Kidney (tissue), 14 donors: ENCODE data around the gene ROR1. TPM values are rescaled to one million over a fixed set of nuclear protein-coding genes. Genes with fewer than 3 reads are reported as not detected.

Experiments used
- DNase-seq, 5 donors: peaks; one replicate each; pipeline ENCODE4 v3.0.0-alpha.2; 2013 to 2020
- FAIRE-seq: peaks from 2 replicates; lab custom pipeline; 2012; peaks lifted over from hg19 to GRCh38; lab: Jason Lieb, UNC
- H3K27ac ChIP-seq, 2 donors: one replicate each; pipeline ENCODE4 v1.7.0; 2013; ENCODE audit warnings: low read depth in 2 of 2, low read length in 2 of 2, inconsistent platforms in 1 of 2
- H3K27me3 ChIP-seq: one replicate; pipeline ENCODE4 v1.7.1; 2013; ENCODE audit warnings: low read length, inconsistent platforms; ENCODE audit not compliant: control insufficient read depth, insufficient read depth
- H3K36me3 ChIP-seq, 3 donors: one replicate each; pipeline versions ENCODE4 v1.7.0 to v1.7.1; 2013; ENCODE audit warnings: low read length in 3 of 3, control low read depth in 1 of 3, inconsistent platforms in 1 of 3; ENCODE audit not compliant: insufficient read depth in 3 of 3, control insufficient read depth in 2 of 3
- H3K4me1 ChIP-seq, 3 donors: one replicate each; pipeline versions ENCODE4 v1.7.0 to v1.7.1; 2013; ENCODE audit warnings: low read length in 3 of 3, inconsistent platforms in 1 of 3, low read depth in 1 of 3; ENCODE audit not compliant: control insufficient read depth in 2 of 3, insufficient read depth in 2 of 3
- H3K4me3 ChIP-seq, 3 donors: one replicate each; pipeline versions ENCODE4 v1.7.0 to v1.8.1; 2013; ENCODE audit warnings: low read length in 3 of 3, control low read depth in 1 of 3, inconsistent platforms in 1 of 3
- H3K9ac ChIP-seq, 3 donors: one replicate each; pipeline versions ENCODE4 v1.7.0 to v1.7.1; 2013; ENCODE audit warnings: low read length in 3 of 3, control low read depth in 1 of 3, inconsistent platforms in 1 of 3
- H3K9me3 ChIP-seq, 3 donors: one replicate each; pipeline versions ENCODE4 v1.7.0 to v1.7.1; 2013; ENCODE audit warnings: low read length in 3 of 3, control low read depth in 1 of 3, inconsistent platforms in 1 of 3; ENCODE audit not compliant: control insufficient read depth in 2 of 3, insufficient read depth in 1 of 3
- intact Hi-C: fragments of 100-400 bp; cut with DNase I; formaldehyde crosslinking; loops from one replicate; pipeline ENCODE4 v1.11.1; 2022
- polyA plus RNA-seq: library from polyadenylated mRNA; stranded (reverse); fragments of 350-450 nt; fragmentation: Illumina TruSeq; extraction: RNeasy Lipid Tissue Mini Kit (QIAGEN cat#74804); gene quantifications from one replicate; pipeline ENCODE4 v1.2.3, GENCODE V29; 2014; ENCODE audit warnings: low read depth, low replicate concordance; ENCODE audit not compliant: insufficient read depth
- total RNA-seq: library from RNA; stranded (reverse); fragmentation: NEBNext Ultra II Directional; extraction: Animal tissue kit (Norgen Biotek cat#: 25700); gene quantifications from one replicate; pipeline ENCODE4 v1.2.1, GENCODE V29; 2021
- TF ChIP-seq, protein P1 (sequence below): IDR thresholded peaks from 3 replicates; pipeline ENCODE4 v1.5.1; 2012; ENCODE audit warnings: mild to moderate bottlenecking, moderate library complexity, borderline replicate concordance; ENCODE audit not compliant: insufficient read depth; ENCODE audit errors: extremely low read depth
- donor health status: control.
- donor health status: control.
- donor health status: control.
- donor health status: control.
- donor health status: control.
- donor health status: DM: yes; HTN: yes; CAD: no.
- donor health status: Normal renal cell carcinoma (clear cell type).

The ROR1 gene
- total and polyA plus RNA-seq, 2 donors from 2014 or later, result 0.77 to 8.0 TPM

DNA sequence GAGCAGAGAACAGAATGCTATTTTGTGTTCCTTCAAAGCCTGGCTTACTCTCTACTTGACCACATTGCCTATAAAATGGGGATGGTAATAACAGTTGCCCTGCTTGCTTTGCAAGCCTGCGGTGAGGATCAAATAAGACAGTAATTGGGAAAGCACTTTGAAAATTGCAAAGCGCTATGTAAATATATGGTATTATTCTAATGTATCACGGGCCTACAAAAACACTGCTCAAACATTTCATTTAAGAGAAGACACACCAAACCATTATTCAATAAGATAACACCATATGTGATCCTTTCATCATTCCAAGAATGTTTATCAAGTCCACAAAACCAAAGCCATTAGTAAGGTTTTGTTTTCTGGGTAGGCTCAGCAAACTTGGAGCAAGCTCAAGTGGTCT lies 208.4 kb downstream of the ROR1 start:
- FAIRE-seq, result no peak
- no peaks in the 10 kb centered on the region for H3K36me3 ChIP-seq
- no peak overlapping the region for H3K27ac ChIP-seq
- no peak for DNase-seq
- H3K27me3 ChIP-seq, result no peaks in the 10 kb centered on the region
- H3K9me3 ChIP-seq, result no peaks in the 10 kb centered on the region
- no peak overlapping the region for H3K9ac ChIP-seq
- H3K4me1 ChIP-seq, result peaks cover 0 to 12% (median 4%) of the 10 kb centered on the region in 3 donors
- intact Hi-C loops, result no loop called here
- H3K4me3 ChIP-seq, result no peak overlapping the region
- TF ChIP-seq, protein P1, sequence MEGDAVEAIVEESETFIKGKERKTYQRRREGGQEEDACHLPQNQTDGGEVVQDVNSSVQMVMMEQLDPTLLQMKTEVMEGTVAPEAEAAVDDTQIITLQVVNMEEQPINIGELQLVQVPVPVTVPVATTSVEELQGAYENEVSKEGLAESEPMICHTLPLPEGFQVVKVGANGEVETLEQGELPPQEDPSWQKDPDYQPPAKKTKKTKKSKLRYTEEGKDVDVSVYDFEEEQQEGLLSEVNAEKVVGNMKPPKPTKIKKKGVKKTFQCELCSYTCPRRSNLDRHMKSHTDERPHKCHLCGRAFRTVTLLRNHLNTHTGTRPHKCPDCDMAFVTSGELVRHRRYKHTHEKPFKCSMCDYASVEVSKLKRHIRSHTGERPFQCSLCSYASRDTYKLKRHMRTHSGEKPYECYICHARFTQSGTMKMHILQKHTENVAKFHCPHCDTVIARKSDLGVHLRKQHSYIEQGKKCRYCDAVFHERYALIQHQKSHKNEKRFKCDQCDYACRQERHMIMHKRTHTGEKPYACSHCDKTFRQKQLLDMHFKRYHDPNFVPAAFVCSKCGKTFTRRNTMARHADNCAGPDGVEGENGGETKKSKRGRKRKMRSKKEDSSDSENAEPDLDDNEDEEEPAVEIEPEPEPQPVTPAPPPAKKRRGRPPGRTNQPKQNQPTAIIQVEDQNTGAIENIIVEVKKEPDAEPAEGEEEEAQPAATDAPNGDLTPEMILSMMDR, result no peak

DNA sequence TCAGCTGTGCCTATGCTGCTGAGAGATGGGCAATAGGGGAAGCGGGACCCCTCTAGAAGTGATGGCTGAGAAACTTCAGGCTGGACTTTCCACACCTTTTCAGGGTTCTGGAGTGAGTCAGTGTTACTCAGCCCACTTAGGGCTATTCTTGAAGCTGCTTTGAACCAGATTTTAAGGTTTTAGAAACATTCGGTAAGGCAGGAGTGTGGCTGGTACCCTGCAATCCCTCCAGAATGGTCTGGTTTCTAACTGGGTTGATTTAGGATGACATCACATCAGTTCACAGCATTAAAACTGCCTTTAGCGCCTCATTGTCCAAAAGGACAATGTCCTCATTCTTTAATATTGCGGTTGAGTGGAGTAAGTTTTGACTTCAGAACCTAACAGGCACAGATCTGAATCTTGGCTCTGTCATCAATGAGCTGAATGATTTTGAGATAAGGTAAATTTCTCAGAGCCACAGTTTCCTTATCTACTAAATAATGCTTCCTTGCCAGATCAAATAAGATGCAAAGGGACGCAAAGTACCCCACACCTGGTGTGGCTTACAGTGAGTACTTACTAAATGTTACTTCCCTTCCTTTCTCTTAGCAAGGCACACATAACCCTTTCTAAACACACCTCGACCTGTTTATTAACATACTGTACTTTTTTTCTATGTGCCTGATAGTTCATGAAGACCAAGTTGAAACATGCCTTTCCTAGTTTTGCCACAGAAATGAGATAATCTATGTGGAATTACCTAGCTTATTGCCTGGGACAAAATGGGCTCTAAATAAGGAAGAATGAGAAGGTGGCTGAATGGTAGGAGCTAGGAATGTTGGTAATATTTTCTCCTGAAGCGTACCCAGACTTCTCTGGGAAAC lies 209.8 kb downstream of the ROR1 start:
- Histone ChIP-seq H3K4me1 (peaks cover 0 to 12% (median 4%) of the 10 kb centered on the region in 3 donors), H3K27me3 (no peaks in the 10 kb centered on the region), H3K4me3 (no peak overlapping the region), H3K9me3 (no peaks in the 10 kb centered on the region), H3K36me3 (no peaks in the 10 kb centered on the region), H3K27ac (no peak overlapping the region), H3K9ac (no peak overlapping the region)
- TF ChIP-seq, protein P1, result no peak
- DNase-seq, result no peak
- intact Hi-C loops, result no loop called here
- no peak for FAIRE-seq

DNA sequence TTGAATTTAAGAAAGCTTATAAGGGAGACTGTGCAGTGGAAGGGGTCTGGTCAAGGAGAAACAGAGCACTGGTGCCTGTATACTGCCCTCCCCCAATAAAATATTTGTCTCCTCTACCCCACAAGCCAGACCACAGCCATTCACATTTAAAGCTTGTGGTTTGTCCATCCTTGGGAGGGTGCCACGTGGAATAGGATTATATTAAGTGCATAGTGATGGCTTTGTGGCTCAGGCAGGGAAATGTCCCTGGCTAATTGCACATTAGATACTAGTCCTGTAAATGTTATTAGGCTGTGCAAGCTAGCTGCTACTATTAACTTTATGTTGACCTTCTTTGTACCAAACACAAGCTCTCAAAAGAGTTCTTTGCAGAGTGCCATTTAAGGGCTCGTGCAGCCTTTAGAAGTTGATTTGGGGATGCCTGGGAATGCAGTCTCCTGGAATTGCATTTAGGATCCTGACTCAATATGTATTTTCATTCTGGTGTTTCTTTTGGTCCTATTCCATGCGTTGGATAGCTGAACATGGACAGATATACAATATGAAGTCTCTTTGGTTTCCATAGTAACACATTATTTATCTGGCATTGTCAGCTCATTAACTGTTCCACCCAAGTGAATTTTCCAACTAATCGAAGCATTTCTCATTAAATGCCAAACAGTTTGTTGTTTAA lies 210.6 kb downstream of the ROR1 start:
- Histone ChIP-seq H3K27ac (no peak overlapping the region), H3K27me3 (no peaks in the 10 kb centered on the region), H3K4me3 (no peak overlapping the region), H3K36me3 (no peaks in the 10 kb centered on the region), H3K9ac (no peak overlapping the region), H3K4me1 (peaks cover 0 to 12% (median 4%) of the 10 kb centered on the region in 3 donors), H3K9me3 (no peaks in the 10 kb centered on the region)
- TF ChIP-seq, protein P1, result no peak
- DNase-seq (no peak), FAIRE-seq (no peak)
- intact Hi-C loops, result no loop called here
